ENCODE results near the gene PACSIN2.

Gene PACSIN2

DNA sequence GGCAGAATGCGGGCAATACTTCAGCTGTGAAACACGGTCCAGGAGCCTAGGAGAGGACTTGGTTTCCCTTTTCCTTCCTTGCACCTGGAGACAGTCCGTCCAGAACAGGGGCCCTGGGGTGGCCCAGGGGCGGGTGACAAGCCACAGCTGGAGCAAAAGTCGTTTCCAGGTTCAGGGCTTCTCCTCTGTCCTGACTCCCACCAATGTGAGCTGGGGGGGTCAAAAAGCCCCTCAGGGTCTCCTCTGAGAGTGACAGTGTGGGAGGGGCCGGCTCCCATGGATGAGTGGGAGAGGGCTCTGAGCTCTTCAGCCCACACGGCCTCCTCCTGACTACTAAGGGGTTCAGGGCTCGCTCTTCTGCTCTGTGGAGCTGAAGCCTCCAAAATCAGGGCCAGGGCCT lies 137.8 kb downstream of the PACSIN2 start:
- no peak overlapping the region for H3K27ac ChIP-seq
- DNase-seq: no peak
- TF ChIP-seq, protein P1, sequence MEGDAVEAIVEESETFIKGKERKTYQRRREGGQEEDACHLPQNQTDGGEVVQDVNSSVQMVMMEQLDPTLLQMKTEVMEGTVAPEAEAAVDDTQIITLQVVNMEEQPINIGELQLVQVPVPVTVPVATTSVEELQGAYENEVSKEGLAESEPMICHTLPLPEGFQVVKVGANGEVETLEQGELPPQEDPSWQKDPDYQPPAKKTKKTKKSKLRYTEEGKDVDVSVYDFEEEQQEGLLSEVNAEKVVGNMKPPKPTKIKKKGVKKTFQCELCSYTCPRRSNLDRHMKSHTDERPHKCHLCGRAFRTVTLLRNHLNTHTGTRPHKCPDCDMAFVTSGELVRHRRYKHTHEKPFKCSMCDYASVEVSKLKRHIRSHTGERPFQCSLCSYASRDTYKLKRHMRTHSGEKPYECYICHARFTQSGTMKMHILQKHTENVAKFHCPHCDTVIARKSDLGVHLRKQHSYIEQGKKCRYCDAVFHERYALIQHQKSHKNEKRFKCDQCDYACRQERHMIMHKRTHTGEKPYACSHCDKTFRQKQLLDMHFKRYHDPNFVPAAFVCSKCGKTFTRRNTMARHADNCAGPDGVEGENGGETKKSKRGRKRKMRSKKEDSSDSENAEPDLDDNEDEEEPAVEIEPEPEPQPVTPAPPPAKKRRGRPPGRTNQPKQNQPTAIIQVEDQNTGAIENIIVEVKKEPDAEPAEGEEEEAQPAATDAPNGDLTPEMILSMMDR (IDR thresholded peaks at IDR 0.05; ENCODE audit: low read depth, low read length): no peak
- no peak overlapping the region for H3K4me3 ChIP-seq (ENCODE audit: low read depth, low read length)
- no peaks in the 10 kb centered on the region for H3K9me3 ChIP-seq (ENCODE audit: severe bottlenecking)
- H3K36me3 ChIP-seq: peaks cover 51% of the 10 kb centered on the region
- H3K27me3 ChIP-seq (ENCODE audit: insufficient read depth, low read depth, severe bottlenecking): no peaks in the 10 kb centered on the region

DNA sequence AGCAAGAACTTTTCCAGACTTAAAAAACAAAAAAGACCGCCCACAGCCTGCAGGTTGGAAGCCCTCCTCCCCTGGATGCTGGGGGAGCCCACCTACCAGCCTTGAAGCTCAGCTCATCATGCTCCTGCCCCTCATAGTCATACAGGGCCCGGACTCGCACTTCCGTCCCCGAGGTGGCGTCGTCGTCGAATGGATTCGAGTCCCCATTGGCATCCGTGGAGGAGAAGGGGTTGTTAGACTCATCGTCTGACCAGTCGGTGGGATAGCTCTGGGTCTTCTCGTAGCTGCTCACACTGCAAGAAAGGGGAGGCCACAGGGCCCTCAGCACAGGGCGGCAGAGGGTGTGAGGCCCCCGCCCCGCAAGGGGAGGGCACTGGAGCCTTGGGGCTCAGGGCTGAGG lies 138.9 kb downstream of the PACSIN2 start:
- Histone ChIP-seq H3K27ac (no peak overlapping the region), H3K27me3 (ENCODE audit: insufficient read depth, low read depth, severe bottlenecking) (no peaks in the 10 kb centered on the region), H3K9me3 (ENCODE audit: severe bottlenecking) (no peaks in the 10 kb centered on the region), H3K36me3 (peaks cover 50% of the 10 kb centered on the region), H3K4me3 (ENCODE audit: low read depth, low read length) (no peak overlapping the region)
- TF ChIP-seq, protein P1 (IDR thresholded peaks at IDR 0.05; ENCODE audit: low read depth, low read length): no peak
- DNase-seq: no peak

DNA sequence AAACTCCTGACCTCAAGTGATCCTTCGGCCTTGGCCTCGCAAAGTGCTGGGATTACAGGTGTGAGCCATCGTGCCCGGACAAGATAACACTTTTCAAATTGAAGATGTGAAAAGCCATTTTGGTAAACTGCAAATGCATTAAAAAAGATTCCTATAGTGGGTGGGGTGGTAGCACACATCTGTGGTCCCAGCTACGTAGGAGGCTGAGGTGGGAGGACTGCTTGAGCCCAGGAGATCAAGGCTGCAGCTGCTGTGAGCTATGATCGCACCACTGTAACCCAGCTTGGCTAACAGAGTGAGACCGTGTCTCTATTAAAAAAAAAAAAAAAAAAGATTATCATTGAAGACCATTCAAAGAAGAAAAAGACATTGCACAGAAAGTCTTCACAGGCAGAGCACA lies 140.9 kb downstream of the PACSIN2 start:
- H3K27ac ChIP-seq: no peak overlapping the region

DNA sequence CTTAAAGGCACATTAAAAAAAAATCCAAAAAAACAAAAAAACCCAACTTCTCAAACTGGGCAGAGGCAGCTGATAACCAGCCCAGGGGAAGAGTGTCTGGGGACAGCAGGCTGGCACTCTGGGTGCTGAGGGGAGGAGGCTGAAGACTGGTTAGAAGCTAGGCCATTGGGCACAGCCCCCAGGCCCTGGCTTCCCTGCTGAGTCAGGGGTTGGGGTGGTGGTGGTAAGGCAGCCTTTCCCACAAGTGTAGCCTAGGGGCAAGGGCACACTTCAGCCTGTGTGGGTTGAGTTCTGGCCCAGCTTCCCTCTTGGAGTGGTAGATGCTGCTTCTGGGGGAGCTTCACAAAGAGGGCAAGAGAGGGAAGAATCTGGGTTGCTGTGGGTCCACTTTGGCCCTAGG lies 141.6 kb downstream of the PACSIN2 start:
- Histone ChIP-seq H3K36me3 (peaks cover 38% of the 10 kb centered on the region), H3K4me3 (ENCODE audit: low read depth, low read length) (no peak overlapping the region), H3K27me3 (ENCODE audit: insufficient read depth, low read depth, severe bottlenecking) (no peaks in the 10 kb centered on the region), H3K27ac (no peak overlapping the region), H3K9me3 (ENCODE audit: severe bottlenecking) (no peaks in the 10 kb centered on the region)
- TF ChIP-seq, protein P1 (IDR thresholded peaks at IDR 0.05; ENCODE audit: low read depth, low read length): no peak
- DNase-seq: no peak

More for the DNA sequence above, 140.9 kb downstream of the PACSIN2 start:
- TF ChIP-seq, protein P1 (IDR thresholded peaks at IDR 0.05; ENCODE audit: low read depth, low read length): no peak
- Histone ChIP-seq H3K27me3 (ENCODE audit: insufficient read depth, low read depth, severe bottlenecking) (no peaks in the 10 kb centered on the region), H3K36me3 (peaks cover 45% of the 10 kb centered on the region), H3K4me3 (ENCODE audit: low read depth, low read length) (no peak overlapping the region), H3K9me3 (ENCODE audit: severe bottlenecking) (no peaks in the 10 kb centered on the region)
- DNase-seq: no peak

DNA sequence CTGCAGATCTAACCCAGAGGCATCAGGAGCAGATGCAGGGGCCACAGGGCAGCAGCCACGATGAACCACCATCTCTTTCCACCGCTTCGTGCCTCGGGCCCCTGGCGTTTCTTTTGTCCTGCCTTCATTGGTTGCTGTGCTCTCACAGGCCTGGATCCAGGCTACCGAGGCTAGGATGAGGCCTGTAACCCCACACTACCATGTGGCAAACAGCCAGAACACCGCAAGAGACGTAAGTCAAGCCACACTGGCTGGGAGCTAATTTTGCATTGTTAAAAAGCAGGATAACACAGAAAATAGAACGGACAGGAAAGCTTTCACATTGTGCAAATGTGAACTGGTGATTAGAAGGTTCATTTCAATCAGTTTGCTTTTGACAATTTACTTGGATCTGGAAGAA lies 142.1 kb downstream of the PACSIN2 start:
- TF ChIP-seq, protein P1 (IDR thresholded peaks at IDR 0.05; ENCODE audit: low read depth, low read length): no peak
- H3K4me3 ChIP-seq (ENCODE audit: low read depth, low read length): no peak overlapping the region
- no peak for DNase-seq
- no peaks in the 10 kb centered on the region for H3K27me3 ChIP-seq (ENCODE audit: insufficient read depth, low read depth, severe bottlenecking)
- H3K27ac ChIP-seq: no peak overlapping the region
- H3K36me3 ChIP-seq: peaks cover 33% of the 10 kb centered on the region
- H3K9me3 ChIP-seq (ENCODE audit: severe bottlenecking): no peaks in the 10 kb centered on the region
